Peyer's patch (tissue), 4 donors: Measurements from ENCODE around the gene MX1. TPM values are rescaled to one million over a fixed set of nuclear protein-coding genes. Genes with fewer than 3 reads are reported as not detected.

Experiments used
- DNase-seq, 3 donors: peaks; one replicate each; pipeline ENCODE4 v3.0.0-alpha.2; 2017 to 2019
- H3K27ac ChIP-seq, 4 donors: fragments of 200-600 bp; sonication (generic); one replicate each; pipeline ENCODE4 v1.5.1; 2016 to 2019
- H3K27me3 ChIP-seq, 2 donors: fragments of 200-600 bp; sonication (generic); one replicate each; pipeline ENCODE4 v1.5.1; 2019
- H3K36me3 ChIP-seq, 3 donors: fragments of 200-600 bp; sonication (generic); one replicate each; pipeline ENCODE4 v1.5.1; 2016 to 2019
- H3K4me1 ChIP-seq, 4 donors: fragments of 200-600 bp; sonication (generic); one replicate each; pipeline ENCODE4 v1.5.1; 2016 to 2019
- H3K4me3 ChIP-seq, 4 donors: fragments of 200-600 bp; sonication (generic); 1 replicate in 3 of 4; 2 replicates in 1 of 4; pipeline ENCODE4 v1.5.1; 2016 to 2019; ENCODE audit warnings: mild to moderate bottlenecking in 1 of 4
- H3K9me3 ChIP-seq, 4 donors: fragments of 200-600 bp; sonication (generic); one replicate each; pipeline ENCODE4 v1.5.1; 2016 to 2019; ENCODE audit warnings: mild to moderate bottlenecking in 1 of 4
- POLR2A ChIP-seq, 2 donors: fragments of 450-650 bp; IDR thresholded peaks; one replicate each; pipeline ENCODE4 v1.5.1; 2017; ENCODE audit warnings: antibody characterized with exemption in 2 of 2, mild to moderate bottlenecking in 2 of 2, moderate library complexity in 2 of 2
- total RNA-seq, 4 donors: library from RNA; depleted of rRNA; stranded (reverse); fragments of >200 nt; gene quantifications; one replicate each; pipeline ENCODE4 v1.1.0, GENCODE V29; 2016
- TF ChIP-seq, protein P1 (sequence below), 6 experiments: fragments of 450-650 bp in 4 of 6; fragments of 200-600 bp in 2 of 6; sonication (generic) in 1 of 6; IDR thresholded peaks; one replicate each; pipeline ENCODE4 v1.5.1; 2017 to 2019; ENCODE audit warnings: antibody characterized with exemption in 6 of 6, mild to moderate bottlenecking in 3 of 6, moderate library complexity in 1 of 6

Gene MX1
- total RNA-seq, 4 donors from 2014 or later: 52.4 to 109 (median 78.9) TPM

DNA sequence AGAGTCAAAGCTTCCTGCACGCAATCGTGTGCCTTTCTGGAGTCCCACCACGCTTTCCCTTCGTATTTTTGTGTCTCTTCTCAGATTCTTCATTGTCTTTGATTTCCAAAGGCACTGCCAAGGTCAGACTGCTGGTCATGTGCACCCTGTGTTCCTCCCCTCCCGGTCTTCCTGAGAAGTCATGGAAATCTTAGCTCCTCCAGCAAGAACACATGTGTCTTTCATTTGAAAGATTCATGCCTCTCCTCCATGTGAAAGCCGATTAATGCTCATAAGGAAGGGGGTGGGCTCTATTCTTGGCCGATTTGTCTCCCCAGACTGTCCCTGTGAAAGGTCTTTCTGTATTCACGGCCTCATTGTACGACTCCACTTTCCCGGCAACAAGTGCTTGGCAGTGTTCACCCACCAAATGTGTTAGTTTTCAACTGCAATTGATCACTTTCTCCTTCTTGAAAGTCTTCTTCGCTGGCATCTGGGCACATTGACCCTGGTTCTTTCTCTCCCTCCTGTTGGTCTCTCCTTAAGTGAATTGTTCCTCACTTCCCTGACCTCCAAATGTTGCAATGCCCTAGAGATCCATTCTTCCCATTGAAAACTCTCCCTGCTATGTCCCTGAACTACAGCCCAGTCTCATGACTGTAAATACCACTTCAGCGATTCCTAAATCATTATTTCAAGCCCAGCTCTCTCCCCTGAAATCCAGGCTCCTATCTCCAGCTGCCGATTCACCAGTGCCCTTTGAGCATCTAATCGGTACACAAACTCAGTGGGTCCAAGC is 38.8 kb upstream of the MX1 start:
- H3K36me3 ChIP-seq: peaks cover 0 to 20% (median 0%) of the 10 kb centered on the region in 3 donors
- H3K27ac ChIP-seq: no peak overlapping the region
- H3K9me3 ChIP-seq: no peaks in the 10 kb centered on the region
- H3K4me1 ChIP-seq: no peaks in the 10 kb centered on the region
- H3K27me3 ChIP-seq: no peaks in the 10 kb centered on the region
- TF ChIP-seq POLR2A (IDR thresholded peaks at IDR 0.05): no peak
- TF ChIP-seq, protein P1, sequence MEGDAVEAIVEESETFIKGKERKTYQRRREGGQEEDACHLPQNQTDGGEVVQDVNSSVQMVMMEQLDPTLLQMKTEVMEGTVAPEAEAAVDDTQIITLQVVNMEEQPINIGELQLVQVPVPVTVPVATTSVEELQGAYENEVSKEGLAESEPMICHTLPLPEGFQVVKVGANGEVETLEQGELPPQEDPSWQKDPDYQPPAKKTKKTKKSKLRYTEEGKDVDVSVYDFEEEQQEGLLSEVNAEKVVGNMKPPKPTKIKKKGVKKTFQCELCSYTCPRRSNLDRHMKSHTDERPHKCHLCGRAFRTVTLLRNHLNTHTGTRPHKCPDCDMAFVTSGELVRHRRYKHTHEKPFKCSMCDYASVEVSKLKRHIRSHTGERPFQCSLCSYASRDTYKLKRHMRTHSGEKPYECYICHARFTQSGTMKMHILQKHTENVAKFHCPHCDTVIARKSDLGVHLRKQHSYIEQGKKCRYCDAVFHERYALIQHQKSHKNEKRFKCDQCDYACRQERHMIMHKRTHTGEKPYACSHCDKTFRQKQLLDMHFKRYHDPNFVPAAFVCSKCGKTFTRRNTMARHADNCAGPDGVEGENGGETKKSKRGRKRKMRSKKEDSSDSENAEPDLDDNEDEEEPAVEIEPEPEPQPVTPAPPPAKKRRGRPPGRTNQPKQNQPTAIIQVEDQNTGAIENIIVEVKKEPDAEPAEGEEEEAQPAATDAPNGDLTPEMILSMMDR (IDR thresholded peaks at IDR 0.05): no peak
- H3K4me3 ChIP-seq: no peak overlapping the region
- no peak for DNase-seq

- Histone ChIP-seq H3K36me3 (peaks cover 0 to 15% (median 0%) of the 10 kb centered on the region in 3 donors), H3K27me3 (no peaks in the 10 kb centered on the region), H3K27ac (no peak overlapping the region), H3K4me3 (no peak overlapping the region), H3K4me1 (no peaks in the 10 kb centered on the region), H3K9me3 (no peaks in the 10 kb centered on the region)
- no peak for DNase-seq
- TF ChIP-seq, protein P1 (IDR thresholded peaks at IDR 0.05): no peak
- no peak for TF ChIP-seq POLR2A (IDR thresholded peaks at IDR 0.05)
Observed at GRCh38 chr21:41387824-41388223, 38.2 kb upstream of the MX1 start.

DNA sequence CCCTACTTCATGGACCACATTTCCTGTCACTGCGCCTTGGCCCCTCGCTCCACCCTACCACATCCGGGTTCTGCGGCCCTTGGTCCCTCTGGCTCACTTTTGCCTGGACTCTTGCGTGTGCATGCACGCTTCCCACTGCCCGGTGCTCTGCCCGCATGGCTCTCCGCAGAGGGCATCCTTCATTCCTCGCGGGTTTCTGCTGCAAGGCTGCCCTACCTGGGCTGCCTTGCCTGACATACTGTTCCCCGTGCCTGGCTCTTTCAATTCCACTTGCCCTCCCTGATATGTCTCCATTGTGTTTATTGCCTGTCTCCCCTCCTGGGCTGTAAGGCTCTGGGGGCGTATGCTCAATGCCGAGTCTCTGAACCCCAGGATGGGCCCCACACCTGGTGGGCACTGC is 37.8 kb upstream of the MX1 start:
- Histone ChIP-seq H3K36me3 (peaks cover 0 to 12% (median 0%) of the 10 kb centered on the region in 3 donors), H3K27ac (no peak overlapping the region), H3K9me3 (no peaks in the 10 kb centered on the region), H3K27me3 (no peaks in the 10 kb centered on the region), H3K4me1 (no peaks in the 10 kb centered on the region), H3K4me3 (no peak overlapping the region)
- no peak for DNase-seq
- TF ChIP-seq, protein P1 (IDR thresholded peaks at IDR 0.05): no peak
- no peak for TF ChIP-seq POLR2A (IDR thresholded peaks at IDR 0.05)

DNA sequence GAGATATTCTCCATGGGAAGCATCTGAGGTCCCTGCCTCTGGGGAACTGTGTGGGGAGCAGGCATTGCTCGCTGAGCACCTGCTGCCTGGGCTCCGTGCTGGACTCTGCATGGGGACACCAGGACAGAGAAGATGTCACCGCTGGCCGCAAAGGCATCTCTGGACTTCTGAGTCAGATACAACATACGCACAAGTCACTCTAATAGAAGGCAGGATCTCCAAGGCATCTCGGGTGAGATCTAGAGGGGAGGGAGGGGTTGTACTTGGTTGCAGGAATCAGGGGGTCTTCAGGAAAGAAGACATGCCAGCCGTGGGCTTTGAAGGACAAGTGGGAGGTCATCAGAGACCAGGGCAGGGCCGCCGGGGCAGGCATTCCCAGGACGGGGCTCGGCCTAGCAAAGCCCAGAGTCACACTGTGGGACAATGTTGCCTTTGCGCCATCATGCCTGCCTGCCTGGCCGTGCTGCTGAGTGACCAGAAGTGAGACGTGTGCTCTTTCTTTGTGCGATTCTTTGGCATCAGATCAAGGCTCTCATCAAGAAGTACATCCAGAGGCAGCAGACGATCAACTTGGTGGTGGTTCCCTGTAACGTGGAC is 35.9 kb upstream of the MX1 start:
- TF ChIP-seq, protein P1 (IDR thresholded peaks at IDR 0.05): no peak
- no peak for TF ChIP-seq POLR2A (IDR thresholded peaks at IDR 0.05)
- Histone ChIP-seq H3K4me1 (no peaks in the 10 kb centered on the region), H3K27ac (no peak overlapping the region), H3K36me3 (peaks cover 0 to 8% (median 0%) of the 10 kb centered on the region in 3 donors), H3K4me3 (no peak overlapping the region), H3K27me3 (no peaks in the 10 kb centered on the region), H3K9me3 (no peaks in the 10 kb centered on the region)
- DNase-seq: no peak

DNA sequence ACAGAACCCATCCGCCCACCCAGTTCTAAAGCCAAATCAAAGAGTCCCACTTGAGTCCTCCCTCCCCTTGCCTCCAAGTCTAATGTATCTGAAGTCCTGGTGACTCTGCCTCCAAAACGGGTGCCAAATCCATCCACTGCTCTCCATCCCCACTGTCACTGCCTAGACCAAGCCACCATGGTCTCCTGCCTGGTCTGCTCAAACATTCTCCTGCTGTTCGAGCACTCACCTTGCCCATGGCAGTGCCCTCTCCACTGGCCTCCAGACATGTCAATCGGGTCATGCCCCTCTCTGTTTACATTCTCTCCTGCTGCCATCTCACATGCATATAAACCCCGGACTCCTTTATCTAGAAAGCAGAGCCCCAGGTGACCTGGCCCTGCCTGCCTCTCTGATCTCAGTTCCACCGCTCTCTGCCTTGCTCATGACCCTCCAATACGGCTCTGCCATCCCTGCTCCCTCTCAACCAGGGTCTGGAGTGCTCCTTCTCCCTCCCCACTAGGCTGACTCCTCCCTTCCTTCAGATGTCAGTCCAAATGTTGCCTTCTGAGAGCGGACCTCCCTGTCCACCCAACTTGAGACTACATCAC is 32.1 kb upstream of the MX1 start:
- peaks cover 0 to 6% (median 0%) of the 10 kb centered on the region in 4 donors for H3K4me1 ChIP-seq
- no peak for TF ChIP-seq POLR2A (IDR thresholded peaks at IDR 0.05)
- TF ChIP-seq, protein P1 (IDR thresholded peaks at IDR 0.05): no peak
- DNase-seq: no peak
- no peak overlapping the region for H3K27ac ChIP-seq
- no peaks in the 10 kb centered on the region for H3K9me3 ChIP-seq
- H3K36me3 ChIP-seq: peaks cover 0 to 16% (median 0%) of the 10 kb centered on the region in 3 donors
- H3K4me3 ChIP-seq: no peak overlapping the region
- H3K27me3 ChIP-seq: no peaks in the 10 kb centered on the region
